HG02870 (cell line): ENCODE measurements around the gene ZFP42.
"Not testable (repeated sequence)": the region's sequence is repeated elsewhere in the genome, so short reads cannot be mapped to it uniquely, and the experiment has no call there.

Experiments used
- ATAC-seq: cut with Tn5 transposase; IDR thresholded peaks from one replicate; pipeline ENCODE4 v1.9.1; 2021; ENCODE audit warnings: mild to moderate bottlenecking, moderate library complexity; ENCODE audit not compliant: unreplicated experiment

ZFP42 gene

DNA sequence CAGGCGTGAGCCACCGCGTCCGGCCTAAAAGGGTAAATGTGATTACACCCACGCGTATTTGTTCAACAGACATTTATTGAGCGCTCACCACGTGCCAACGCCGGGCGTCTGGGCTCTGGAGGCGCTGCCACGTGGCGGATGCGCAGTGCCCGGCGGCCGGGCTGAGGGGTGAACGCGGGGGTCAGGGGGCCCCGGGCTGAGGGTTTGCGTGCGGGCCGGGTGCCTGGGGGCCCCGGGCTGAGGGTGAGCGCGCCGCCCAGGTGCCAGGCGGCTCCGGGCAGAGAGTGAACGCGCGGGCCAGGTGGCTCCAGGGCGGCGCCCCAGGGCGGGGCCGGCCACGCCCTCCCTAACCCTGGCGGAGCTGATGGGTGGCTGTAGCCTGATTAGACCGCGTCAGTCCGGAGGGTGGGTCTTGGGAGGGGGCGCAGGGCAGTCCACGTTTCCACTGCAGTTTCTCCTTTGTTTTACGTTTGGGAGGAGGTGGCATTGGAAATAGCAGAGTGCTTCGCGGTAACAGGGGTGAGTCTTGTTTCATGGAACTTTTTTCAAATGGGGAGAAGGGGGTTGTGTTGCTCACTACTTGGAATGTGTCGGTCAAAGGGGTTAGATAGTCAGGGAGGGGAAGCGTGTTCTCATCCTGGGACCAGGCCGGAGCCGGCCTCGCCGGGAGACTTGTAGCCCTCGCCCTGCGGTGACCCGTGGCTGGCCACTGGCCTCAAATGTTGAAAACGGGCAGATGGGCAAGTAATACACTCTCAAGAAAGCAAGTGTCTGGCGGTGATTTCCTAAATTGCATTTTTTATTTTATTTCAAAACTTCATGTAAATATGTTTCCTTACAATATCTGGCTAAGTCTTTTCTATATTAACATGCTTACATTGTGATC lies at the start of gene ZFP42:
ZFP42 (plus strand) TSS at position 450 of the 886 bp plus-strand sequence. CDS start 7,037 bp downstream, outside the sequence.
- ATAC-seq, result no peak

DNA sequence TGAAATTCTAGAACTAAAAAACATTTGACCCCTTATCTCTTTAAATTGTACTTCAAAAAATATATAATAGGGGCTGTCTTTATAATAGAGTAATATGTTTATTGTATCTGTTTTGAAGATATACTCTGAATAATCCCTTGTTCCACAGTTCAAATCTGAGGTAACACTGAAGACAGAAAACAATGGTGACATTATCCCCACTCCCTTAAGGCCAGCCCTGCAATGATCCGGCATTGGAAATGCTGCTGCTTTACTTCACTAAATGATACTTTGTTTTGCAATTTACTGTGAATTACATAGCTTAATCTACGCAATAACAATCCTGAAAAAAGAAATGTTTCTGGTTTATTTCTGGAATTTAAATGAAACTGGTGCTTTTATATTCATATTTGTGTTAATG lies 34.4 kb upstream of the ZFP42 start:
- no peak for ATAC-seq

GRCh38 chr4:187961961-187962360 lies 33.6 kb upstream of the ZFP42 start:
- no peak for ATAC-seq

DNA sequence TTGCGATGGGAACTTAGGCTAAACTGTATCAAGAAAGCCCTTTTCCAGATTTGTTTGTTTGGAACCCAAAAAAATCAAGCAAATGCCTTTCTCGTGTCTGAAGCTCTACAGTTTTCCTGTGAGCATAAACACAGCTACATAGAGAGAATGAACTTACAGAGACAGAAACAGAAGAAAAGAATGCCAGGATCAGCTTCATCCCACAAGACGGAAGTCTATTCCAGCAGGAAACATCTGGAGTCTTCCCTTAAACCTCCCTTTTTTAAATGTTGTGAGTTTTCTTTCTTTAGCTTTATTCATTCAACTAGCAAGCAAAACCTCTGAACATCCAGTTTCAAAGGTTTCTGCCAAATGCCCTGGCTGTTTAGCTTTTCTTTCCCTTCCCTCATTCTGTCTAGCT lies 32.6 kb upstream of the ZFP42 start:
- no peak for ATAC-seq

GRCh38 chr4:187965726-187966125 lies 29.8 kb upstream of the ZFP42 start:
- no peak for ATAC-seq

DNA sequence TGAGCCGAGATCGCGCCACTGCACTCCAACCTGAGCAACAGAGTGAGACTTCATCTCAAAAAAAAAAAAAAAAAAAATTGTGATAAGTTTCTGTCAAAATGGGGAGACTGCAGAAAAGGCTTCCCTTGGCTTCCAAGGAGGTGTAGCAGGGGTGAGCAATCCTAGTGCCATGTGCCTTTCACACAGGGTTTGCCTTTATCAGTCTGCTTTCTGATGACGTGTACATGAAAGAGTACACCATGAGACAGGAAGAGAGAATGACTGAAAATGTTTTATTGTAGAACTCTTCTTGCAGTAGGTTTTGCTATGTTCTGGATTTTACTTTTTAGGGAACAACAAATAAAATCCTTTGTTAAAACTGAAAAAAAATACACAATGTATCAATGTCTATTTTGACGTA lies 23.4 kb upstream of the ZFP42 start:
- no peak for ATAC-seq

GRCh38 chr4:187983746-187984145 lies 11.8 kb upstream of the ZFP42 start:
- no peak for ATAC-seq

GRCh38 chr4:187992971-187993370 lies 2.6 kb upstream of the ZFP42 start:
- no peak for ATAC-seq

- ATAC-seq, result no peak
Observed at GRCh38 chr4:187993827-187994226, 1.7 kb upstream of the ZFP42 start.

GRCh38 chr4:187996502-187997177 lies 1.1 kb downstream of the ZFP42 start:
- ATAC-seq, result no peak

DNA sequence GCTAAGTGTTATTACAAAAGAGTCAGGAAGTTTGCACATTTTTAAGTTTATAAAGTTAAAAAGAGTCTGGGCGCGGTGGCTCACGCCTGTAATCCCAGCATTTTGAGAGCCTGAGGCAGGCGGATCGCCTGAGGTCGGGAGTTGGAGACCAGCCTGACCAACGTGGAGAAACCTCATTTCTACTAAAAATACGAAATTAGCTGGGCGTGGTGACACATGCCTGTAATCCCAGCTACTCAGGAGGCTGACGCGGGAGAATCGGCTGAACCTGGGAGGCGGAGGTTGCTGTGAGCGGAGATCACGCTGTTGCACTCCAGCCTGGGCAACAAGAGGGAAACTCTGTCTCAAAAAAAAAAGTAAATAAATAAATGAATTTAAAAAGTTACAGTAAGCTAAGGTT lies 2.4 kb downstream of the ZFP42 start:
- not testable (repeated sequence) for ATAC-seq

DNA sequence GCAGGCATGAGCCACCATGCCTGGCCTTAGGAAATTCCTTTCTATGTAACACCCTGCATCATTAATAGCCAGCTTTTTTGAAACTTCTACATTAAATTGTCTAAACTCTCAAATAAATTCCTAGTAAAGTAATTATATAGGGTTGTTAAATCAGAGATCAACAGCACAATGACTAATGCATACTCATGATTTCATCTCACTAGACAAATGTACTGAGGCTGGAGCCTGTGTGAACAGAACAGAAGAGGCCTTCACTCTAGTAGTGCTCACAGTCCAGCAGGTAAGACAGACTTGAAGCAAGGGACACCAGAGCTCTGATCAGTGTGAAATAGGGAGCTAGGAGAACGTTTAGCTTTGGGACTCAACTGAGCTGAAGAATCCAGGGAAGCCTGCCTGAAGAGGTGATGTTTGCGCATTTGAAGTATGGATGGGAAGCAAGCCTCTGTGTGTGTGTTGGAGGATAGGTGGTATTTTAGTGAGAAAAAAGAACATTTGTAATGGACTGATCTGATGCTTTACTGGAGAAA lies 3.9 kb downstream of the ZFP42 start:
- no peak for ATAC-seq

DNA sequence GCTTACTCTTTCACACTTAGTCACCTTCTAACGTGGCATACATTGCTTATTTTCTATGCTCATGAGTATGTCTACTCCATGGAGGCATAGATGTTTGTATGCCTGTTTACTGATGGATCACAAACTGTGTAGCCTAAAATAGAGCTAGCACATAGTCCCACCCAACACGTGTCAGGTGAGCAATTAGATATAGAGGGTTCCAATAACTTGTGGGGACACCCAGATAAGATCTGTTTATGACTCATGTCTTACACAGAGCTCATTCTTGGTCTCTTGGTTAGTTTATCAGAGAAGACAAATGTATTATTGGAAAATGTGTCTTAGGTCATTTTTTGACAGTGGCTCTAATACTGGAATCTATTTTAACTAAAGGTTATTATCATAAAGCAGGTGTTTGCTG lies 6.8 kb downstream of the ZFP42 start:
- no peak for ATAC-seq

GRCh38 chr4:188002751-188003150 lies 7.2 kb downstream of the ZFP42 start:
- no peak for ATAC-seq

GRCh38 chr4:188005561-188005960 lies 10.0 kb downstream of the ZFP42 start:
- ATAC-seq, result no peak

- ATAC-seq, result no peak
Observed at GRCh38 chr4:188006285-188006848, 10.8 kb downstream of the ZFP42 start.

DNA sequence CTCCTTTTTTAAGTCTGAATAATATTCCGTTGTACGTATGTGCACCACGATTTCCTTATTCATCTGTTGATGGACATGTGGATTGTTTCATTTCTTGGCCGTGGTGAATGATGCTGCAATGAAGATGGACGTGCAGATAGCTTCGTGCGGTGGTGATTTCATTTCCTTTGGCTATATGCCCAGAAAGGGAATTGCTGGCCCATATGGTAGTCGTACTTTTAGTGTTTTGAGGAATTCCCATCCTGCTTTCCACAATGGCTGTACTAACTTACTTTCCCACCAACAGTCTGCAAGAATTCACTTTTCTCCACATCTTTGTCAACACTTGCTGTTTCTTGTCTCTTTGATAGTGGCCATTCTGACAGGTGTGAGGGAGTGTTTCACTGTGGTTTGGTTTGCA lies 12.8 kb downstream of the ZFP42 start:
- no peak for ATAC-seq

GRCh38 chr4:188012426-188012945 lies 16.9 kb downstream of the ZFP42 start:
- no peak for ATAC-seq

DNA sequence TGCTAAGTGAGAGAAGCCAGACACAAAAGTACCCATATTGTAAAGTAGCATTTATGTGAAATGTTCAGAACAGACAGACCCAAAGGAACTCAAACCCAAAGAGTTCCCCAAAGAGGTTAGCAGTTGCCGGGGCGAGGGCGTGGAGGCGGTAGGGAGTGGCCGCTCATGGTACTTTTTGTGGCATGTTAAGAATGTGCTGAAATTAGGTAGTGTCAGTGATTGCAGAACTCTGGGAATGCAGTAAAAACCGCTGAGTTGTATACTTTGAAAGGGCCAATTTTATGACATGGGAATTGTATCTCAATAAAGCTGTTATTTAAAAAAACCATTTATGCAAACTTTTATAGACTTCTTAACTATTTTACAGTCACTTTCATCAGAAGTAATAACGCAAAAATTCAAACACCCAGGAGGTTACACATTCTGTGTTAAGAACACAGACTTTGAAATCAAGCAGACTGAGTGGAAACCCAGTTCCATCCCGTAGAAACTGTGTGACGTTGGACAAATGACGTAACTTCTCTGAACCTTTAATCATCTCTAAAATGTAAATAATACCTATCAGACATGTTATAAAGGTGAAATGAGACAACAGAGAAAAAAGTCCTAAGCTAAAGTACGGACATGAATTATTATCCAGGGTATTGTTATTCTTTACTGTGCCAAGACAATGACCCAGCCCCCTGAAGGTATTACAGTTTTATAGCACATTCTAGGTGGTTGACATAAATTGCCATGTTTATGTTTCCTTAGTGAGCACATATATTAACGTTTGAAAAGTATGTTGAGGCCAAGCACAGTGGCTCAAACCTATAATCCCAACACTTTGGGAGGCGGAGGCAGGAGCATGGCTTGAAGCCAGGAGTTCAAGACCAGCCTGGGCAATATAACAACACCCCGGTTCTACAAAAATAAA lies 19.7 kb downstream of the ZFP42 start:
- ATAC-seq, result no peak

- no peak for ATAC-seq
Observed at GRCh38 chr4:188016754-188017153, 21.2 kb downstream of the ZFP42 start.
